Peyer's patch (tissue), 4 donors: ENCODE results near the gene SLC30A5.

ENCODE experiments used
- POLR2A ChIP-seq, 2 donors: fragments of 450-650 bp; IDR thresholded peaks; one replicate each; pipeline ENCODE4 v1.5.1; 2017; ENCODE audit warnings: antibody characterized with exemption in 2 of 2, mild to moderate bottlenecking in 2 of 2, moderate library complexity in 2 of 2
- TF ChIP-seq, protein P1 (sequence below), 6 experiments: fragments of 450-650 bp in 4 of 6; fragments of 200-600 bp in 2 of 6; sonication (generic) in 1 of 6; IDR thresholded peaks; one replicate each; pipeline ENCODE4 v1.5.1; 2017 to 2019; ENCODE audit warnings: antibody characterized with exemption in 6 of 6, mild to moderate bottlenecking in 3 of 6, moderate library complexity in 1 of 6

DNA sequence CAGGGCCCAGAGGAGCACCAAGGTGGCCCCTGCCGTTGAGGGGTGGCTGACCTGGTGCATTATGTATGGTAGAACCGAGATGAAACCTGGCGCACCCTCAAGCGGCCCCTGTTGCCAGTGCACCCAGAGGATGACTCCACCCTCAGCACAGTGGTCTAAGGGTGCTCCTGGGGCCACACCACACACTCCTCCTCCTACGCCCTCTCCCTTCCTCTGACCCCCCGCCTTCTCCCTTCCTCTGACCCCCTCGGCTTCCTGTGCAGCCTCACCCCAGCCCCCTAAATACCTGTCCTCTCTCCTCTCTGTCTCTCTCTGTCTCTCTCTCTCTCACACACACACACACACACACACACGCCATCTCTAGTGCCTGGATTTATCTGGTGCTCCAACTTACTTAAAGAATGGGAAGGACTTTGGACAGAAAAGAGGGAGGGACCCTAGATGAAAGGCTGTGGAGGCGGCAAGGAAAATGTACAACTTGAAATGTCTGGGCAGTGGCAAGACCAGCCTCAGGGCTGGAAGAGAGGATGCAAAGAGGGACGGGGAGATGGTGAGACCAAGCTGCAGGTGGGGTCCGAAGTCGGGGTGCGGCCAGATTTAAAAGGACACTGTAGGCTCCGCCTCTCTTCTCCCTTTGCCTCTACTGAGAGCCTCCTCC, 18.2 kb upstream of the SLC30A5 start:
- TF ChIP-seq, protein P1, sequence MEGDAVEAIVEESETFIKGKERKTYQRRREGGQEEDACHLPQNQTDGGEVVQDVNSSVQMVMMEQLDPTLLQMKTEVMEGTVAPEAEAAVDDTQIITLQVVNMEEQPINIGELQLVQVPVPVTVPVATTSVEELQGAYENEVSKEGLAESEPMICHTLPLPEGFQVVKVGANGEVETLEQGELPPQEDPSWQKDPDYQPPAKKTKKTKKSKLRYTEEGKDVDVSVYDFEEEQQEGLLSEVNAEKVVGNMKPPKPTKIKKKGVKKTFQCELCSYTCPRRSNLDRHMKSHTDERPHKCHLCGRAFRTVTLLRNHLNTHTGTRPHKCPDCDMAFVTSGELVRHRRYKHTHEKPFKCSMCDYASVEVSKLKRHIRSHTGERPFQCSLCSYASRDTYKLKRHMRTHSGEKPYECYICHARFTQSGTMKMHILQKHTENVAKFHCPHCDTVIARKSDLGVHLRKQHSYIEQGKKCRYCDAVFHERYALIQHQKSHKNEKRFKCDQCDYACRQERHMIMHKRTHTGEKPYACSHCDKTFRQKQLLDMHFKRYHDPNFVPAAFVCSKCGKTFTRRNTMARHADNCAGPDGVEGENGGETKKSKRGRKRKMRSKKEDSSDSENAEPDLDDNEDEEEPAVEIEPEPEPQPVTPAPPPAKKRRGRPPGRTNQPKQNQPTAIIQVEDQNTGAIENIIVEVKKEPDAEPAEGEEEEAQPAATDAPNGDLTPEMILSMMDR (IDR thresholded peaks at IDR 0.05) = peak in 1 of 6 experiments; percentile 16
- no peak for TF ChIP-seq POLR2A (IDR thresholded peaks at IDR 0.05)
